ENCODE data around the gene SGSM1. TPM values are rescaled to one million over a fixed set of nuclear protein-coding genes. Genes with fewer than 3 reads are reported as not detected.

The SGSM1 gene
- total RNA-seq, 1 donor from 2014 or later: 11.6 TPM

GRCh38 chr22:24801901-24802465, 4.0 kb upstream of the SGSM1 start:
- ATAC-seq (no peak), DNase-seq (no peak)
- intact Hi-C loops (cut with micrococcal nuclease): no loop called here

- DNase-seq: peak; percentile 59
- intact Hi-C loops (cut with micrococcal nuclease): no loop called here
- peak; percentile 23 for ATAC-seq
Measured at GRCh38 chr22:24803064-24803542, 2.9 kb upstream of the SGSM1 start.

GRCh38 chr22:24806663-24807001, 621 bp downstream of the SGSM1 start:
- intact Hi-C loops (cut with micrococcal nuclease): no loop called here
- ATAC-seq (no peak), DNase-seq (no peak)

- peak; percentile 61 for DNase-seq
- intact Hi-C loops (cut with micrococcal nuclease): no loop called here
- peak; percentile 7 for ATAC-seq
Measured at GRCh38 chr22:24807284-24807950, 1.4 kb downstream of the SGSM1 start.

GRCh38 chr22:24809331-24809730, 3.3 kb downstream of the SGSM1 start:
- intact Hi-C loops (cut with micrococcal nuclease): no loop called here
- ATAC-seq (peak; percentile 8), DNase-seq (no peak)

- intact Hi-C loops (cut with micrococcal nuclease): no loop called here
- ATAC-seq: no peak
- no peak for DNase-seq
Measured at GRCh38 chr22:24810043-24810749, 4.2 kb downstream of the SGSM1 start.

GRCh38 chr22:24812950-24813775, 7.2 kb downstream of the SGSM1 start:
- intact Hi-C loops (cut with micrococcal nuclease): no loop called here
- ATAC-seq (no peak), DNase-seq (no peak)

- DNase-seq (no peak), ATAC-seq (peak; percentile 13)
- intact Hi-C loops (cut with micrococcal nuclease): no loop called here
Measured at GRCh38 chr22:24813861-24814770, 8.1 kb downstream of the SGSM1 start.

GRCh38 chr22:24816806-24817205, 10.8 kb downstream of the SGSM1 start:
- ATAC-seq (no peak), DNase-seq (no peak)
- intact Hi-C loops (cut with micrococcal nuclease): no loop called here

- intact Hi-C loops (cut with micrococcal nuclease): no loop called here
Measured at GRCh38 chr22:24819487-24819886, 13.5 kb downstream of the SGSM1 start.

GRCh38 chr22:24819911-24820461, 14.0 kb downstream of the SGSM1 start:
- ATAC-seq: peak; percentile 96
- intact Hi-C loops (cut with micrococcal nuclease): no loop called here
- DNase-seq: peak; percentile 82

More at GRCh38 chr22:24819487-24819886, 13.5 kb downstream of the SGSM1 start:
- ATAC-seq: no peak
- DNase-seq: no peak

- DNase-seq (no peak), ATAC-seq (no peak)
- intact Hi-C loops (cut with micrococcal nuclease): no loop called here
Measured at GRCh38 chr22:24822471-24822870, 16.5 kb downstream of the SGSM1 start.

- intact Hi-C loops (cut with micrococcal nuclease): no loop called here
- ATAC-seq (no peak), DNase-seq (no peak)
Measured at GRCh38 chr22:24823787-24824186, 17.8 kb downstream of the SGSM1 start.

- DNase-seq (no peak), ATAC-seq (no peak)
- intact Hi-C loops (cut with micrococcal nuclease): no loop called here
Measured at GRCh38 chr22:24824250-24824649, 18.2 kb downstream of the SGSM1 start.

- no peak for ATAC-seq
- no peak for DNase-seq
- intact Hi-C loops (cut with micrococcal nuclease): no loop called here
Measured at GRCh38 chr22:24824915-24825314, 18.9 kb downstream of the SGSM1 start.

- DNase-seq: no peak
- intact Hi-C loops (cut with micrococcal nuclease): no loop called here
Measured at GRCh38 chr22:24826710-24827285, 20.8 kb downstream of the SGSM1 start.

GRCh38 chr22:24827296-24827695, 21.3 kb downstream of the SGSM1 start:
- intact Hi-C loops (cut with micrococcal nuclease): no loop called here
- no peak for ATAC-seq
- no peak for DNase-seq

More at GRCh38 chr22:24826710-24827285, 20.8 kb downstream of the SGSM1 start:
- ATAC-seq: no peak

All from left ventricle myocardium superior (tissue), 1 donor.